Caco-2 (cell line): ENCODE data around the gene KRT35. TPM values are rescaled to one million over a fixed set of nuclear protein-coding genes. Genes with fewer than 3 reads are reported as not detected.

Experiments
- BruUV-seq: library from RNA; stranded (reverse); fragments of 400-500 nt; replicated peaks from 2 replicates; lab custom pipeline; 2021; lab: Mats Ljungman, UMichigan
- CTCF ChIA-PET: fragments of 300-600 bp; sonication (Branson Sonifier 250); formaldehyde crosslinking; loops from one replicate; lab custom pipeline; 2022; ENCODE audit warnings: antibody characterized with exemption; lab: Charles Lee
- POLR2A ChIA-PET: fragments of 300-600 bp; sonication (Branson Sonifier 250); formaldehyde crosslinking; loops from one replicate; lab custom pipeline; 2022; ENCODE audit warnings: antibody characterized with exemption; lab: Charles Lee
- DNase-seq, 2 experiments: peaks; one replicate each; pipeline versions ENCODE4 v3.0.0 to v3.0.0-alpha.2; 2020 to 2022
- H3K27me3 ChIP-seq: replicated peaks from 2 replicates; pipeline ENCODE4 v1.6.0; 2011; ENCODE audit warnings: low read length; ENCODE audit not compliant: control insufficient read depth, insufficient read depth
- H3K36me3 ChIP-seq: 2 replicates; pipeline ENCODE4 v1.5.1; 2011; ENCODE audit warnings: low read length; ENCODE audit not compliant: control insufficient read depth, insufficient read depth
- H3K4me1 ChIP-seq: fragments of 250-450 bp; sonication (Bioruptor Pico); 2 replicates; pipeline ENCODE4 v1.5.1; 2020; ENCODE audit warnings: mild to moderate bottlenecking
- H3K4me3 ChIP-seq: 2 replicates; pipeline ENCODE4 v1.5.1; 2011; ENCODE audit warnings: low read depth, mild to moderate bottlenecking, control low read depth, low read length
- H3K9me3 ChIP-seq: fragments of 250-450 bp; sonication (Bioruptor Pico); 2 replicates; pipeline ENCODE4 v1.5.1; 2020; ENCODE audit warnings: mild to moderate bottlenecking, moderate library complexity
- H3K27ac Mint-ChIP-seq: one replicate; pipeline ENCODE4 v1.8.0; 2022; ENCODE audit warnings: mixed read lengths; ENCODE audit not compliant: unreplicated experiment
- H3K27me3 Mint-ChIP-seq: one replicate; pipeline ENCODE4 v1.8.0; 2022; ENCODE audit warnings: mixed read lengths; ENCODE audit not compliant: insufficient read depth, unreplicated experiment
- H3K36me3 Mint-ChIP-seq: one replicate; pipeline ENCODE4 v1.8.0; 2022; ENCODE audit warnings: mild to moderate bottlenecking, mixed read lengths; ENCODE audit not compliant: insufficient read depth, unreplicated experiment
- H3K4me1 Mint-ChIP-seq: one replicate; pipeline ENCODE4 v1.8.0; 2022; ENCODE audit warnings: low read depth, mixed read lengths; ENCODE audit not compliant: unreplicated experiment
- H3K4me3 Mint-ChIP-seq: one replicate; pipeline ENCODE4 v1.8.0; 2022; ENCODE audit warnings: mild to moderate bottlenecking, moderate library complexity, mixed read lengths; ENCODE audit not compliant: unreplicated experiment
- H3K9me3 Mint-ChIP-seq: one replicate; pipeline ENCODE4 v1.8.0; 2022; ENCODE audit warnings: mixed read lengths; ENCODE audit not compliant: unreplicated experiment
- intact Hi-C: fragments of 100-400 bp; cut with micrococcal nuclease; formaldehyde crosslinking; loops from one replicate; pipeline ENCODE4 v1.10.0; 2022; ENCODE audit not compliant: unreplicated experiment
- total RNA-seq: library from RNA; stranded (reverse); gene quantifications from 2 replicates; pipeline ENCODE4 v1.2.3, GENCODE V29; 2022
- TF ChIP-seq, protein P1 (sequence below), 2 experiments: fragments of 200-600 bp in 1 of 2; IDR thresholded peaks; 1 replicate in 1 of 2; 2 replicates in 1 of 2; pipeline versions ENCODE4 v1.5.1 to v1.8.0; 2011 to 2022; ENCODE audit warnings: antibody characterized with exemption in 1 of 2, control low read depth in 1 of 2, inconsistent platforms in 1 of 2, low read depth in 1 of 2, low read length in 1 of 2, mild to moderate bottlenecking in 1 of 2, moderate library complexity in 1 of 2; ENCODE audit not compliant: insufficient read depth in 1 of 2, severe bottlenecking in 1 of 2, unreplicated experiment in 1 of 2

The KRT35 gene
- total RNA-seq, 1 experiment from 2014 or later: not detected

DNA sequence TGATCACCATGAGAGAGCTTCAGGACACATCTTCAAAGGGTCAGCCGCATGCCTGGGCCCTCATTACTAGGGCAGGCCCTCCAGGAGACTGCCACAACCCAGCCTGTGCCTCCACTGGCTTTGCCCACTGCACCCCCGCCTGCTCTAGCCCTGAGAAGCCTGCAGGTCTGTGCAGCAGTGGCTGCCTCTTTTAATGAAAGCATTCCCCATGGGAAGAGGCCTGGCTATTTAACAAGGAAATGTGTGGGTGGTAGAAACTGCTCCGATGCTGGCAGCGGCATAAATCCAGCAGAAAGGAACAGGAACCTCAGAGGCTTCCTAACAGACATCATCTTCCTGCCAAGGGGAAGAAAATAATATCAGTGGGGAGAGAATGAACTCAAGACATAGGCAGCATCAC lies 13.4 kb downstream of the KRT35 start:
- Histone ChIP-seq H3K4me3 (no peak overlapping the region), H3K9me3 (peaks cover 6% of the 10 kb centered on the region), H3K4me1 (no peaks in the 10 kb centered on the region), H3K36me3 (no peaks in the 10 kb centered on the region), H3K27me3 (no peaks in the 10 kb centered on the region)
- Mint-ChIP-seq H3K36me3 (no peaks in the 10 kb centered on the region), H3K27ac (no peak overlapping the region), H3K4me1 (no peaks in the 10 kb centered on the region), H3K9me3 (peaks cover 10% of the 10 kb centered on the region), H3K4me3 (no peak overlapping the region), H3K27me3 (no peaks in the 10 kb centered on the region)
- TF ChIP-seq, protein P1, sequence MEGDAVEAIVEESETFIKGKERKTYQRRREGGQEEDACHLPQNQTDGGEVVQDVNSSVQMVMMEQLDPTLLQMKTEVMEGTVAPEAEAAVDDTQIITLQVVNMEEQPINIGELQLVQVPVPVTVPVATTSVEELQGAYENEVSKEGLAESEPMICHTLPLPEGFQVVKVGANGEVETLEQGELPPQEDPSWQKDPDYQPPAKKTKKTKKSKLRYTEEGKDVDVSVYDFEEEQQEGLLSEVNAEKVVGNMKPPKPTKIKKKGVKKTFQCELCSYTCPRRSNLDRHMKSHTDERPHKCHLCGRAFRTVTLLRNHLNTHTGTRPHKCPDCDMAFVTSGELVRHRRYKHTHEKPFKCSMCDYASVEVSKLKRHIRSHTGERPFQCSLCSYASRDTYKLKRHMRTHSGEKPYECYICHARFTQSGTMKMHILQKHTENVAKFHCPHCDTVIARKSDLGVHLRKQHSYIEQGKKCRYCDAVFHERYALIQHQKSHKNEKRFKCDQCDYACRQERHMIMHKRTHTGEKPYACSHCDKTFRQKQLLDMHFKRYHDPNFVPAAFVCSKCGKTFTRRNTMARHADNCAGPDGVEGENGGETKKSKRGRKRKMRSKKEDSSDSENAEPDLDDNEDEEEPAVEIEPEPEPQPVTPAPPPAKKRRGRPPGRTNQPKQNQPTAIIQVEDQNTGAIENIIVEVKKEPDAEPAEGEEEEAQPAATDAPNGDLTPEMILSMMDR (IDR thresholded peaks at IDR 0.05; ENCODE audit: insufficient read depth in 1 of 2, low read depth in 1 of 2, low read length in 1 of 2, severe bottlenecking in 1 of 2, unreplicated experiment in 1 of 2): no peak
- no TSS peak for BruUV-seq
- ChIA-PET CTCF (interaction anchor here (1.1 kb wide), 1 partner anchor 195 kb away, joined by 3 read pairs; no protein-coding TSS in a partner anchor), POLR2A (interaction anchor here (0.6 kb wide), 1 partner anchor 50 kb away, joined by 6 read pairs; no protein-coding TSS in a partner anchor)
- intact Hi-C loops: no loop called here
- no peak for DNase-seq

DNA sequence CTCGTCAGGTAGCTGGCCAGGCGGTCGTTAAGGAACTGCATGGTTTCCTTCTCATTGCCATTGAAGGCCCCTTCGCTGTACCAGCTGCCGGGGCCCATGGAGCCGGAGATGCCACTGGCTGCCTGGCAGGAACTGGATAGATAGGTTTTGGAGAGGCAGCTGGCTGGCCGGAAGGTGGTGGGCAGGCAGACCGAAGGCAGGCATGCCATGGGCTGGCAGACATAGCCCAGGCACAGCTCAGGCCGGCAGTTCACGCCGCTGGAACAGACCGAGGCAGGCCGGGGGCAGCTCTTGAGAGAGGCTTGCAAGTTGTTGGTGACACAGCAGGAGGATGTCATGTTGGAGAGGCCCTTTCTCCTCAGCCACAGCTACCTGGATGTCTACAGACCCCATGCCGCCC lies 14.0 kb downstream of the KRT35 start, which contains the start of gene KRT32:
Gene KRT32 (minus strand): TSS at position 399 of the 400 bp plus-strand sequence. CDS start 61 bp downstream, at position 338.
- Mint-ChIP-seq H3K27ac (no peak within 1 kb of the TSS), H3K4me1 (no peaks in the 10 kb centered on the region), H3K27me3 (no peaks in the 10 kb centered on the region), H3K36me3 (no peaks in the 10 kb centered on the region), H3K4me3 (no peak within 1 kb of the TSS), H3K9me3 (peaks cover 10% of the 10 kb centered on the region)
- H3K36me3 ChIP-seq: no peaks in the 10 kb centered on the region
- intact Hi-C loops: no loop called here
- H3K9me3 ChIP-seq: peaks cover 6% of the 10 kb centered on the region
- no peaks in the 10 kb centered on the region for H3K27me3 ChIP-seq
- DNase-seq: no peak
- ChIA-PET CTCF (interaction anchor here (1.1 kb wide), 1 partner anchor 196 kb away, joined by 3 read pairs; no protein-coding TSS in a partner anchor), POLR2A (no interaction called here)
- BruUV-seq: no TSS peak
- H3K4me3 ChIP-seq: no peak within 1 kb of the TSS
- TF ChIP-seq, protein P1 (IDR thresholded peaks at IDR 0.05; ENCODE audit: insufficient read depth in 1 of 2, low read depth in 1 of 2, low read length in 1 of 2, severe bottlenecking in 1 of 2, unreplicated experiment in 1 of 2): no peak
- no peaks in the 10 kb centered on the region for H3K4me1 ChIP-seq

- no peaks in the 10 kb centered on the region for H3K4me1 ChIP-seq
- no peaks in the 10 kb centered on the region for H3K27me3 ChIP-seq
- Mint-ChIP-seq H3K27ac (no peak overlapping the region), H3K4me3 (no peak overlapping the region), H3K27me3 (no peaks in the 10 kb centered on the region), H3K4me1 (no peaks in the 10 kb centered on the region), H3K36me3 (no peaks in the 10 kb centered on the region), H3K9me3 (peaks cover 10% of the 10 kb centered on the region)
- DNase-seq: no peak
- TF ChIP-seq, protein P1 (IDR thresholded peaks at IDR 0.05; ENCODE audit: insufficient read depth in 1 of 2, low read depth in 1 of 2, low read length in 1 of 2, severe bottlenecking in 1 of 2, unreplicated experiment in 1 of 2): no peak
- BruUV-seq: no TSS peak
- H3K9me3 ChIP-seq: peaks cover 6% of the 10 kb centered on the region
- POLR2A ChIA-PET: no interaction called here
- H3K36me3 ChIP-seq: no peaks in the 10 kb centered on the region
- no peak overlapping the region for H3K4me3 ChIP-seq
- CTCF ChIA-PET: no interaction called here
- intact Hi-C loops: no loop called here
These were observed 16.3 kb downstream of the KRT35 start for GRCh38 chr17:41464682-41465081.
